ENCODE results near the gene LONP1.

Gene LONP1

GRCh38 chr19:5648464-5648863 is 71.5 kb downstream of the LONP1 start:
- no peak for DNase-seq (ENCODE audit: low read depth in 3 of 3)

GRCh38 chr19:5646703-5647102 is 73.2 kb downstream of the LONP1 start:
- DNase-seq (ENCODE audit: low read depth in 3 of 3) = no peak

- no peak for DNase-seq (ENCODE audit: low read depth in 3 of 3)
Measured at GRCh38 chr19:5645409-5645808, 74.5 kb downstream of the LONP1 start.

DNA sequence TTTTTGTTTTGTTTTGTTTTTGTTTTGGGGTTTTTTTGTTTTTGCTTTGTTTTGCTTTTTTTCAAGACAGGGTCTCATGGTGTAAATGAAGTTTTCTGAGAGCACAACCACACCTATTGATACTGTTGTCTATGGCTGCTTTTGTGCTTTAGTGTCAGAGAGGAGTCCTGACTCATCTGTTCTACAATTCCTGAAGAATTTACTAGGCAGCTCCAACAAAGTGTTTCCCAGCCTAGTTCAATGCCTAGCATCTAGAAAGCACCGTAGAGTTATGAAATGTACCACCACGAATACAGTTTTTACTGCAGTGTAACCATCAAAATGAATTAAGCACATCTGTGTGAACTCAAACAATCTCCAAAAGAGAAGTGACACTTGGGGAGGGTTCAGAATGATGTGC is 75.9 kb downstream of the LONP1 start:
- DNase-seq (ENCODE audit: low read depth in 3 of 3) = no peak

DNA sequence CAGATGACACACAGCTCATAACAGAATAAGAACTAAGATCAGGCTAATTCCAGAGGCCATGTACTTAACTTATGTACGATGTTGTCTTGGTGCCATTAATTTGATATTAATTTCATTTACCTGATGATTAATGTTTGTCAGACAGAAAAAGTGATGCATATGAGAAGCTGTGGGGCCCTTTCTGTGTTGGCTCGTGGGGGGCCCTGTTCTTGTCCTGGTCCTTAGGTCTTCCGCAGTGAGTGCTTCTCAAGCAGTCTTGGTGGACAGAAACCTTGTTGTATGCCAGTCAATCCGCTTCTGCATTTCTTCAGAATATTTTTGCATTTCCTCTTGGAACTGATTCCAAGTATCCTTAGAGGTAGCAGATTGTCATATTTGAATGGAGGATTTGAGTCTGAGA is 76.9 kb downstream of the LONP1 start:
- DNase-seq (ENCODE audit: low read depth in 3 of 3) = no peak

GRCh38 chr19:5642204-5642603 is 77.7 kb downstream of the LONP1 start:
- no peak for DNase-seq (ENCODE audit: low read depth in 3 of 3)
